ENCODE measurements around the gene PTPRN2. TPM values are rescaled to one million over a fixed set of nuclear protein-coding genes. Genes with fewer than 3 reads are reported as not detected.

The PTPRN2 gene
- total RNA-seq, 2 donors from 2014 or later = 0.35 to 0.61 TPM

DNA sequence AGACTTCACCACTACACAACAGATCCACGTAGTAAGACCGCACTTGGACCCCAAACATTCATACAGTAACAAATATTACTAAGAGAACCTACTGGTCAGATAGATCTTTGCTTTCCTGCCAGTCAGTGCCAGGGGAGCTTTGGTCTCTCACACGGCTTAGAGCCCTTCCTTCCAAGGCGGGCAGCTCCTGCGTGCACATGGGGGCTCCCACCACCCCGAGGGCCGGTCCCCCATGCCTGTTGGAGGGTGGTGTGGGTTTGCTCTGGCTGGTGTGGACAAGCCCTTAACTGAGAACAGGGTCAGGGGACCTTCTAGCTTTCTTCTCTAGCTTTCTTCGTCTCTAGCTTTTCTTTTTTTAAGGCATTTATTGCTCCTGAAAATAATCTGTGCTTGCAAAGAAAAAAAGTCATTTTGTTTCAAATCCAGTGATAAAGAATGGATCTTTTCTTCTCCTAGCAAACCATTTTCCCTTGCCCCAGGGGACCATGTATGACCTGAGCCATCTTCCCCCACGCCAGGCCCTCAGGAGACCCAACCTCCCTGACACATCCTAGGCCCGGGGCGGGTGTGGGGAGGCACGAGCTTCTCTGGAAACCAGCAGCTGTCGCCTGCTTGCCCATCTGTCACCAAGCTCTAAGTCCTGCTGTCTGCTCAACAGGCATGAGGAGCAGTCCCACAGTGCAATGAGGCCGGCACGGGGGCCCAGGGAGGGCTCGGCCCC lies 591.1 kb downstream of the PTPRN2 start:
- ATAC-seq (no peak), DNase-seq (ENCODE audit: low spot score in 2 of 2) (no peak)
- Mint-ChIP-seq H3K36me3 (no peaks in the 10 kb centered on the region), H3K27ac (no peak overlapping the region), H3K9me3 (no peaks in the 10 kb centered on the region)

DNA sequence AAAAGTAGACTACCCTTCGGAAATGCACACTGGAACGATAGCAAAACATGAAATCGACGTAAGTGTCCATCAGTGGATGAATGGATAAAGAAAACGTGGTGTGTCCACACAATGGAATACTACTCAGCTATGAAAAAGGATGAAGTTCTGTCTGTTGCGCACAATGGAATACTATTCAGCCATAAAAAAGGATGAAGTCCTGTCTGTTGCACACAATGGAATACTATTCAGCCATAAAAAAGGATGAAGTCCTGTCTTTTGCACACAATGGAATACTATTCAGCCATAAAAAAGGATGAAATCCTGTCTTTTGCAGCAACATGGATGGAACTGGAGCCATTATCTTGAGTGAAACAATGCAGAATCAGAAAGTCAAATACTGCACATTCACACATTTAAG lies 591.8 kb downstream of the PTPRN2 start:
- no peak for ATAC-seq

DNA sequence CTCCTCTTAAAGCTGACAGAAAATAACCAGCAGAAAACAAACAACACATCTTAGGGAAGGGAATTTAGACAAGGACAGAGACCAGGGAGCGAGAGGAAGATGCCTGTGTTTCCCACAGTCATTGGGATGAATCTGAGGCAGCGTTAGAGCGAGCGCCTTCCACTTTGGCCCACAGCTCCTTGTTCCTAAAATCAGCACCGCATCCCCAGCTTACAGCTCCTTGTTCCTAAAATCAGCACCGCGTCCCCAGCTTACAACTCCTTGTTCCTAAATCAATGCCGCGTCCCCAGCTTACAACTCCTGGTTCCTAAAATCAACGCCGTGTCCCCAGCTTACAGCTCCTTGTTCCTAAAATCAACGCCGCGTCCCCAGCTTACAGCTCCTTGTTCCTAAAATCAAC lies 593.3 kb downstream of the PTPRN2 start:
- no peaks in the 10 kb centered on the region for H3K9me3 Mint-ChIP-seq
- ATAC-seq (no peak), DNase-seq (ENCODE audit: low spot score in 2 of 2) (no peak)
- H3K36me3 Mint-ChIP-seq = no peaks in the 10 kb centered on the region
- H3K27ac Mint-ChIP-seq = no peak overlapping the region

More for the DNA sequence above, 591.8 kb downstream of the PTPRN2 start:
- no peak overlapping the region for H3K27ac Mint-ChIP-seq
- DNase-seq (ENCODE audit: low spot score in 2 of 2) = no peak
- H3K36me3 Mint-ChIP-seq = no peaks in the 10 kb centered on the region
- H3K9me3 Mint-ChIP-seq = no peaks in the 10 kb centered on the region

DNA sequence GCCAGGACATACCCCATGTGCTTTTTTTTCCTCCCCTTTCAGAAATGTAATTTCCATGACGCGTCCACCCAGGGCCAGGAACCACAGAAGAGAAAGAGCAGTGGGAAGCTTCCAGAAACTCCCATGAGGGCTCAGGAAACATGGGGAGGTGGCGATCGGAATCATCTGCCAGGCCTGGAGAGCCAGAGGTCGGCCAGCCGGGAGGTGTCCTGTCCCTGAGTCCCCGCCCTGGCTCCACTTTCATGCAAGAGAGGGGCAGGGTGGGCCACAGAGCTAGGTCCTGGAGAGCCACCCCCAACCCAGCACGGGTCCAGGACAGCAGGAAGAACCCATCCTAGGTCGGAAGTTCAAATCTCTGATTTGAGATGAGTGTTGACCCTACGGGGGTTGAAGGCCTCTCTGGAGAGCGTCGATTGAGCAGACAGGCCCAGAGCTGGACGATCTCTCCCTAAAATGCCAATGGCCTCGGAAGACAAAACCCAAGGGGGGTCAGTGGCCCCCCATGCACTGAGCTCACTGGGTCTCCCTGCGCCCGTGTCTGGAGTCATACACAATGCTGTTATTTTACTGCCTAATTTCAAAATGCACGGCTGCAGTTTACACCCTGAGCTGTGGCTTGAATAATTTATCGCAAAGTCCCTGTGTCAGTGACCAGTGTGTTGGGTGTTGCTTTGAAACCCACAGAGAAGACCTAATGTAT lies 594.1 kb downstream of the PTPRN2 start:
- no peak for ATAC-seq
- no peaks in the 10 kb centered on the region for H3K36me3 Mint-ChIP-seq
- H3K27ac Mint-ChIP-seq = no peak overlapping the region
- DNase-seq (ENCODE audit: low spot score in 2 of 2) = no peak
- no peaks in the 10 kb centered on the region for H3K9me3 Mint-ChIP-seq

DNA sequence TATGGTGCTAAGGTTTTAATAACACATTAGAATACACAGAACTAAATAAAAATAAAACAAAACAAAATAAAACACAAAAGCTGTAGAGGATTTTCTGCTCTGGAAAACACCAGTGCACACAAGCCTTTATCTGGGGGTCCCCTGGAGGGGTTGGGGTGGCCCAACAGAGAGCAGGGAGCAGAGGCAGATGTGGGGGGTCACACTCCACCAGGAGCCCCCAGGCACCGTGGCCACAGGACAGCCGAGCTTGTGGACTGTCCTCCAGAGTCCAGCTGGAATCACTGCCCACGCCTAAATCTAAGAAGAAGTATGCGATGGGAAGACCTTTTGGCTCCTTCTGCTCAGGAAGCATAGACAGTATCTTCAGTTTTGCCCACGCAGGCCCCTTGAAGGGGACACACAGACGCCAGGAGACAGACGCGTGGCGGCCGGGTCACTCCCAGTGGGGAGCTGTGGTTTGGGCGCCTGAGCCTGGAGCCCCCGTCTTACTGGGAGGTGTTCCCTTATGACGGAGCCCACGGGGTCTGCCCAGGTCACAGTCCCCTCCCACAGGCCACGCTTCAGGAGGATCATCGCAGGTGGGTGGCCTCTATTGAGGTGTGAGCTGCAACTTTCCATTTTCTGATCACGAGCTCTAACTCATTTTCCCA lies 595.0 kb downstream of the PTPRN2 start:
- no peak for ATAC-seq
- Mint-ChIP-seq H3K36me3 (no peaks in the 10 kb centered on the region), H3K27ac (no peak overlapping the region), H3K9me3 (no peaks in the 10 kb centered on the region)
- DNase-seq (ENCODE audit: low spot score in 2 of 2) = no peak

DNA sequence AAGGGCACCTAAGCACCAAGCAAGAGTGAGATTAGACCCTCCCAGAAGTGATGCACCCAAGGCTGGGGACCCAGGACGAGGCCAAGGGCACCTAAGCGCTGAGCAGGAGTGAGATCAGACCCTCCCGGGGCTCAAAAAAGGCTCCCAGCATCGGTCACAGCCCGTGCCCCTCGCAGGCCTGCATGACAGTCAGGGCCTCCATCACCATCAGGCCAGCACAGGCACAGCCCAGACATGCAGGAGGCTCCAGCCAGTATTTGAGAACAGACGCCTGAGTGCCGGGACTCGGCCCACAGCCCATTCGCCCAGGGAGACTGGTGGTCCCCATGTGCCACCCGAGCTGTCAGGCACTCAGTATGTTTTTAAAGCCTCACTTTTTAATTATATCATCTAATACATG lies 595.9 kb downstream of the PTPRN2 start:
- no peak for DNase-seq (ENCODE audit: low spot score in 2 of 2)
- ATAC-seq = no peak
- Mint-ChIP-seq H3K36me3 (no peaks in the 10 kb centered on the region), H3K9me3 (no peaks in the 10 kb centered on the region), H3K27ac (no peak overlapping the region)

DNA sequence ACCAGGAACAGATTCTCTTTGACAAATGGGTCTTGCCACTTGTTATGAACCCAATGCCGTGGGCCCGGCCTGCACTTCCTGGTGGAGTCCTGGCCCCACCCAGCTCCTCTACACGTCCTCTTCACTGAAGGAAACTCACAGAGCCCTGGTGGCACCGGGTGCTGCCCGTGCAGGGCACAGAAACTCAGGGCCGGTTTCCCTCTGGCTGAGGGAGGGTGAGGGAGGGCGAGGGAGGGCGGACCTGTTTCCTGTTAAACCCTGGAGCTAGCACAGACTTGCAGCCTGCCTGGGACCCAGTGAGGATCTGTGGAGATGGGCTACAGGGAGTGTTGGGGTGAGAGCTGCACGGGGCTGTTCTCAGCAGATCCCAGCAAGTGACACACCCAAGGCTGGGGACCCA lies 596.3 kb downstream of the PTPRN2 start:
- ATAC-seq (no peak), DNase-seq (ENCODE audit: low spot score in 2 of 2) (no peak)
- Mint-ChIP-seq H3K36me3 (no peaks in the 10 kb centered on the region), H3K9me3 (no peaks in the 10 kb centered on the region), H3K27ac (no peak overlapping the region)

DNA sequence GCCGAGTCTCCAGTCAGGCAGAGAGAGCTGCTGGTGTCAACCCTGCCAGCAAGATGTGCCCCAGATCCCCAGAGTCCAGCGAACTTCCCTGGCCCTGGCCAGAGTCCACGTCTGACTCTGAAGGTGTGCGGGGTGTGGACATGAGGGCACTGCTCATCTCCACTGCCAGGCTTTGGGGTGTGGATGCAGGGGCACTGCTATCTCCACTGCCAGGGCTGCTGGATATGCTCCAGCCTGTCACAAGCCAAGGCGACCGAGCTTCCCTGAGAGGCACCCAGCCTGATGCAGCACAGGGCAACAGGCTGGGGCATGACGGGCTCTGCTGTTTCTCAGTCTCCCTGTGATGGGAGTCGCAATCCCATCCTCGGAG lies 596.8 kb downstream of the PTPRN2 start:
- no peaks in the 10 kb centered on the region for H3K36me3 Mint-ChIP-seq
- no peak for DNase-seq (ENCODE audit: low spot score in 2 of 2)
- H3K9me3 Mint-ChIP-seq = no peaks in the 10 kb centered on the region
- no peak overlapping the region for H3K27ac Mint-ChIP-seq
- ATAC-seq = no peak

DNA sequence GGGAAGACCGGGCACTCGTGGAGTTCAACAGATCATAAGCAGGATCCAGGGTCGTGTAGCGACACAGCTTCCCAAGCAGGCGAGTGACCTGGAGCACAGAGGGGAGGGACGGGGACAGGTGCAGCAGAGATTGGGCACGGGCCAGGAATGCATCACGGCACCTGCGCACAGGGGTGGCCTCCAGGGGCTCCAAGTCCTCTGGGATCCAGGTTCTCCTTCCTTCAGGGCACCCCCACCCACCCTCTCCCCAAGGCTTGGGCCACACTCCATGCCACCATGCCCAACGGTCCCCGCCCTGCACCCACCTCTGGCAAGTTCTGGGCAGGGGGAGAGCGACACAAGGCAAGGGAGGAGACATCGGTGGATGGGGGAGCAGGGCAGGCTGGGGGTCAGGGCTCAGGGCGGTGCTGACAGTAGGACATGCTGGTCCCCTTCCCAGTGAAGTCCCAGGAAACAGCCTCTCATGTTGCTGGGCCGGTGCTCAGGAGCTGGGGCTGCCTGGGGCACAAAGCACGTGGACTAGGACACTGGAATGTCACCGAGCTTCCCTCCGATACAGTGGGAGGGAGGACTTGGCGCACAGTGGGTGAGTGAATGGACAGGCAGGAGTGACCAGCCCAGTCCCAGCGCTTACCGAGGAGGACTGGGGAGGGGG lies 597.3 kb downstream of the PTPRN2 start:
- peak overlapping the region in 1 of 2 donors; percentile 8 for H3K27ac Mint-ChIP-seq
- ATAC-seq (no peak), DNase-seq (ENCODE audit: low spot score in 2 of 2) (no peak)

DNA sequence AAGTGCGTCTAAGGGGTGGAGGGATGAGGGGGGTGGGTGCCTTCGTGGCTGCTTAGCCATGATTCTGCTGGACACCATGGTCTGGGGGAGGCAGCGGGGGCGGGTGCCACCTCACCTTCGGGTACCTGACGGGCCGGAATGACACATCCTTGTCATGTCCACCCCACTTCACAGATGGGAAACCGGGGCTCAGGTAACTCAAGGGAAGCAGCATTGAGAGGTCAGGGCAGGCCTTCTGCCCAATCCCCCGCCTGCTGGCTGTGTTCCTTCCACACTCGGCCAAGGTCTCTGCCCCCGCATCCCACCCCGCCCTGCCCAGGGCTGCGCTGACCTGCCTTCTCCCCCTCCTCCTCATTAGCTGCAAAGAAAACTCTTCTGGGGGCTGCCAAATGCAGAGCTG lies 598.0 kb downstream of the PTPRN2 start:
- no peak for ATAC-seq

More for the DNA sequence above, 597.3 kb downstream of the PTPRN2 start:
- no peaks in the 10 kb centered on the region for H3K9me3 Mint-ChIP-seq
- no peaks in the 10 kb centered on the region for H3K36me3 Mint-ChIP-seq

DNA sequence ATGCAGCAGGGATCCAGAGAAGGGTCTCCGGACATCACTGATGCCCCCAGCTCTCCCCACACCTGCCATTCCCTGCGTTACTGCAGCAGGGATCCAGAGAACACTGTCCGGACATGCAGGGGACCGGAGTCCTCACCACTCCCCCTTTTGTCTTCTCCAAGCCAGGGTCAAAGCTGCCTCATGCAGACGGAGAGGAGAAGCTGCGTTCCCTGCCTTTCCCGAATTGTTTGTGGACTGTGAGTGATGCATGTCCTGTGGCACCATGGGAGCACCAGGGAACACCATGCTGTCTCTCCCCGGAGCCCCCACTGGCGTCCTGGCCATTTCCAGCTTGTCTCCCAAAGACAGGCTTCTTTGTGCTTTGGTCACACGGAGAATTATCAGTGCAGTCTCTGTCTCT lies 599.7 kb downstream of the PTPRN2 start:
- Mint-ChIP-seq H3K9me3 (peaks cover 0 to 6% of the 10 kb centered on the region in 2 donors), H3K36me3 (no peaks in the 10 kb centered on the region), H3K27ac (no peak overlapping the region)
- no peak for DNase-seq (ENCODE audit: low spot score in 2 of 2)
- no peak for ATAC-seq

More for the DNA sequence above, 598.0 kb downstream of the PTPRN2 start:
- Mint-ChIP-seq H3K27ac (no peak overlapping the region), H3K9me3 (peaks cover 0 to 5% of the 10 kb centered on the region in 2 donors), H3K36me3 (no peaks in the 10 kb centered on the region)
- no peak for DNase-seq (ENCODE audit: low spot score in 2 of 2)

DNA sequence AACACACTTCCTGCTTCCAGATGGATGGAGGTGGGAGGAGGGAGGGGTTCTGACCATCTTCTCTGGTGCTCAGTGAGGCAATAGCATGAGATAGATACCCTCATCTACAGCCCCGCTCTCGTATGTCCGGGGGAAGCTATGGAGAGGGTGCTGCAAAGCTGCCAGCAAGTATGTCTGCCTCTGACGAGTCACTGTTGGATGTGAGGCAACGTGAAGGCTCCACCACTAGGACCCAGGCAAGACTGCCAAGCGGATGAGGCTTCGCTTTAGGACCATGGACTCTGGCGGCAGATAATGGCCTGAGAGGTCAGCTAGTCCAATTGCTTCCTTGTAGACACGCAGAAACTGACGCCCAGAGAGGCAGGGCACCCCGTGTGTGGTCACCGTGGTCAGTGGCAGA lies 601.6 kb downstream of the PTPRN2 start:
- H3K27ac Mint-ChIP-seq = no peak overlapping the region
- H3K36me3 Mint-ChIP-seq = no peaks in the 10 kb centered on the region
- no peak for ATAC-seq
- DNase-seq (ENCODE audit: low spot score in 2 of 2) = no peak
- H3K9me3 Mint-ChIP-seq = peaks cover 0 to 6% of the 10 kb centered on the region in 2 donors

DNA sequence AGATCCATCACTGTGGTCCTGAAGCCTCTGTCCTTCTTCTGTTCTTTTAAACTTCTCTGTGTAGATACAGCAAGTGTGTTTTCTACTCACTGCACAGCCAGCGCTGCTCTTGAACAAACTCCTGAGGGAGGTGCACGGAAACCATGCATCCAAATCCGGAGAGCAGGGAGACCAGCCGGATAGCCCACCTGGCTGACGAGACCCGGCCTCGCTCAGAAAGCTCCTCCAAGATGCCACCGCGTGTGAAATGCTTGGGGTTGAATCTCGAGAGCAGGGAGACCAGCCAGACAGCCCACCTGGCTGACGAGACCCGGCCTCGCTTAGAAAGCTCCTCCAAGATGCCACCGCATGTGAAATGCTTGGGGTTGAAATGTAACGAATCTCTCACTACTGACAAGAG lies 602.0 kb downstream of the PTPRN2 start:
- no peak for ATAC-seq
- H3K36me3 Mint-ChIP-seq = no peaks in the 10 kb centered on the region

DNA sequence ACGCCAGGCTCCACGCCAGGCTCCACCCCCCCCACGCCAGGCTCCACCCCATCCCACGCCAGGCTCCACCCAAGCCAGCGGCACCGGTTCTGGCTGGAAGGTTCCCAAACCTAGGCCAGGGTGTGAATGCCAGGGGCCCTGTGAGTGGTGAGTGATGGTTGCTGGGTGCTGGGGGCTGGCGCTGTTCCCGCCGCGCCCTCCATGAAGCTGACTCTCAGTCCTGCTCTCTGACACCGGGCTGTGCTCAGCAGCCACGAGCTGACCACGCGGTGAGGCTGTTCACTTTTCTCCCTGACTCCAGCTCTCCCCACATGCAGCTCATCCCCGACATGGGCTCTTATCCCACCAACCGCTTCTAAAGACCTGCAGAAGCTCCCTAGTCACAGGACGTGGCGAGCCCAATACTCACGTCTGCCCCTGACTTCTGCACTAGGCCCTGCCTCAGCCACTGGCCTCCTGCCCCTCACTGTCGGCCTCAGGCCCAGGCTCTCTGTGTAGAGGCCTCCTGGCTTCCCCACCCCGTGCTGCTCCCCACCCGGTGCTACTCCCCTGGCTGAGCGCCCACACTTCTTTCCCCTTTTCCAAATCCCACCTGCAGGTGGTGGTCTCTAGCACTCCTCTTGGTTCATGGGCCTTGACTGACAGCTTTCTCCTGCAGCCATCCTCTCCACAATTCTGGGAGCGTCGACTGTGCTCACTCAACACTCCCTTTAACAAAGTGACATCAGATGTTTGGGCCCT lies 603.0 kb downstream of the PTPRN2 start:
- Mint-ChIP-seq H3K9me3 (peaks cover 0 to 6% of the 10 kb centered on the region in 2 donors), H3K36me3 (no peaks in the 10 kb centered on the region), H3K27ac (no peak overlapping the region)
- DNase-seq (ENCODE audit: low spot score in 2 of 2) (no peak), ATAC-seq (no peak)

More for the DNA sequence above, 602.0 kb downstream of the PTPRN2 start:
- Mint-ChIP-seq H3K9me3 (peaks cover 0 to 6% of the 10 kb centered on the region in 2 donors), H3K27ac (no peak overlapping the region)
- no peak for DNase-seq (ENCODE audit: low spot score in 2 of 2)

DNA sequence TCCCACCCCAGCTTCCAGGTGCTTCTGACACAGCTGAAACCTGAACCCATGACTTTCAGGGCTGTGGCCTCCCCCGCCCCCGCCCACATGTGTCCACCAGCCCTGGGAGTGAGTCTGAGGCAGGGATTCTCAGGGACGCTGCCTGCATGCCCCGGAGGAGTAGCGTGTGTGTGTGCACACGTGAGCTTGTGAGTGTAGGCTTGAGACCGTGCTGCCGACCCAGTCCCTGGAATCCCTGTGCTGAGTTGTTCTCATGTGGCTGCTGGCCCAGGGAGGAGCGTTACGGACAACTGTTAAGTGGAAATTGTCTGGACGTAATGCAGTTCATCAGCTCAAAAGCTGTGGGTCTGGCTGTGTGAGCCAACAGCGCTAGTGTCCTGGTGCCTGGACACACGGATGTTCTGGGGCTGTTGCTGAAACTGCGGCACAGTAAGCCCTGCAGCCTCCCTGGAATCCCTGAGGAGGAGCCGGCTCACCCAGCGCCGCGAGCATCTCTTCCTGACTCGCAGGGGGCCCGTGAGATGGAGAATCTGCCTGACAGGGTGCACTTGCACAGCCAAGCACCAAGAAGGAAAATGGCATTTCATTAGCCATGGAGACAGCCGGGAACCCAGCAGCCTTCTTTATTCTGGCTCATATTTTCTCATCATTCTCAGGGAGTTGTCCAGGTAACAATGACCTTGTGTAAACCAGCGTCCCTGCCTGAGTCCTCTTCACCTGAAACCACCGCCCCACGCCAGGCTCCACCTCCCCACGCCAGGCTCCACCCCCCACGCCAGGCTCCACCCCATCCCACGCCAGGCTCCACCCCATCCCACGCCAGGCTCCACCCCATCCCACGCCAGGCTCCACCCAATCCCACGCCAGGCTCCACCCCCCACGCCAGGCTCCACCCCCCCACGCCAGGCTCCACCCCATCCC lies 603.9 kb downstream of the PTPRN2 start:
- ATAC-seq = no peak
- H3K9me3 Mint-ChIP-seq = peaks cover 0 to 6% of the 10 kb centered on the region in 2 donors
- no peaks in the 10 kb centered on the region for H3K36me3 Mint-ChIP-seq
- H3K27ac Mint-ChIP-seq = no peak overlapping the region
- DNase-seq (ENCODE audit: low spot score in 2 of 2) = no peak

DNA sequence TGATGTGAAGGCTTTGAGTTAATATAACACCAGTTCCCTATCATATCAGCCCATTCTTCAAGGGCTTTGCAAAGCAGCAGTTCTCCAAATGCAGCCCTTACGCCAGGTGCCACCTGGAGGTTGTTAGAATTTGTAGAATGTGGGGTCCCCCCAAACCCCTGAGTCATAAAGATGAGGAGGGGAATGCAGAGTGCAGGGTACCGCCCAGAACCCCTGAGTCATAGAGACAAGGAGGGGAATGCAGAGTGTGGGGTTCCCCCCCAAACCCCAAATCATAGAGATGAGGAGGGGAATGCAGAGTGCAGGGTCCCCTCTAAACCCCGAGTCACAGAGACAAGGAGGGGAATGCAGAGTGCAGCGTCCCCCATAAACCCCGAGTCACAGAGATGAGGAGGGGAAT lies 605.8 kb downstream of the PTPRN2 start:
- DNase-seq (ENCODE audit: low spot score in 2 of 2) (peak in 1 of 2 donors; percentile 7), ATAC-seq (no peak)
- no peak overlapping the region for H3K27ac Mint-ChIP-seq
- H3K36me3 Mint-ChIP-seq = no peaks in the 10 kb centered on the region
- H3K9me3 Mint-ChIP-seq = peaks cover 0 to 6% of the 10 kb centered on the region in 2 donors
